A549 (cell line): ENCODE results near the gene CDH4. TPM values are rescaled to one million over a fixed set of nuclear protein-coding genes. Genes with fewer than 3 reads are reported as not detected.

Source experiments
- ATAC-seq, 2 experiments: fragments of 200-7000 bp in 1 of 2; fragments of >200 bp in 1 of 2; cut with Nextera tagmentation in 1 of 2; cut with Tn5 transposase in 1 of 2; 3 replicates each; pipeline versions ENCODE4 v1.8.0 to v1.9.1; 2018 to 2020; ENCODE audit warnings: mild to moderate bottlenecking in 1 of 2, moderate library complexity in 1 of 2
- CTCF ChIA-PET: fragments of 300-600 bp; sonication (Branson Sonifier 250); formaldehyde crosslinking; extraction: SDS; loops from one replicate; lab custom pipeline; 2021; ENCODE audit warnings: antibody characterized with exemption, inconsistent platforms; lab: Yijun Ruan, JAX
- POLR2A ChIA-PET: fragments of 350-600 bp; formaldehyde crosslinking; extraction: SDS; loops from one replicate; lab custom pipeline; 2021; ENCODE audit warnings: antibody characterized with exemption, inconsistent platforms; lab: Yijun Ruan, JAX
- DNase-seq, 2 experiments: peaks; one replicate each; pipeline versions ENCODE4 v3.0.0 to v3.0.0-alpha.2; 2011 to 2016; ENCODE audit warnings: low read depth in 1 of 2, low spot score in 1 of 2
- FAIRE-seq: peaks from 2 replicates; lab custom pipeline; 2011; peaks lifted over from hg19 to GRCh38; lab: Jason Lieb, UNC
- H3K27ac ChIP-seq, 2 experiments: fragments of >200 bp; sonication (Bioruptor Twin); formaldehyde crosslinking; 3 replicates each; pipeline ENCODE4 v1.5.1; 2016 to 2017
- H3K4me1 ChIP-seq: fragments of >200 bp; sonication (Bioruptor Twin); formaldehyde crosslinking; 3 replicates; pipeline ENCODE4 v1.6.1; 2016
- H3K4me2 ChIP-seq: fragments of >200 bp; sonication (Bioruptor Twin); formaldehyde crosslinking; 3 replicates; pipeline ENCODE4 v1.6.1; 2016
- H3K4me3 ChIP-seq: fragments of >200 bp; sonication (Bioruptor Twin); formaldehyde crosslinking; 3 replicates; pipeline ENCODE4 v1.5.1; 2016
- H3K9me3 ChIP-seq: fragments of >200 bp; sonication (Bioruptor Twin); formaldehyde crosslinking; 3 replicates; pipeline ENCODE4 v1.6.1; 2016
- CHD4 ChIP-seq: fragments of 200-600 bp; sonication (generic); IDR thresholded peaks from 2 replicates; pipeline ENCODE4 v1.6.1; 2016; ENCODE audit warnings: antibody characterized with exemption, mild to moderate bottlenecking, borderline replicate concordance
- EHF ChIP-seq: fragments of 250-450 bp; sonication (Bioruptor Pico); IDR thresholded peaks from 2 replicates; pipeline ENCODE4 v1.5.0; 2020; ENCODE audit warnings: mild to moderate bottlenecking
- EHMT2 ChIP-seq: fragments of 200-600 bp; sonication (generic); IDR thresholded peaks from 2 replicates; pipeline ENCODE4 v1.6.1; 2016; ENCODE audit warnings: antibody characterized with exemption, low read depth, mild to moderate bottlenecking, moderate library complexity
- ESRRA ChIP-seq: fragments of 150-350 bp; IDR thresholded peaks from 2 replicates; pipeline ENCODE4 v1.6.1; 2014; ENCODE audit warnings: mild to moderate bottlenecking, low read length, borderline replicate concordance
- FOSB ChIP-seq: fragments of 250-450 bp; sonication (Bioruptor Pico); IDR thresholded peaks from 2 replicates; pipeline ENCODE4 v1.5.0; 2020; ENCODE audit warnings: mild to moderate bottlenecking, moderate library complexity
- FOSL2 ChIP-seq, 2 experiments: fragments of 450-650 bp in 1 of 2; fragments of >200 bp in 1 of 2; sonication (Bioruptor Twin) in 1 of 2; formaldehyde crosslinking; IDR thresholded peaks; 2 replicates each; pipeline versions ENCODE4 v1.5.0 to v1.6.1; 2016 to 2020; ENCODE audit warnings: mild to moderate bottlenecking in 1 of 2, moderate library complexity in 1 of 2
- GATA3 ChIP-seq: IDR thresholded peaks from 2 replicates; pipeline ENCODE4 v1.6.1; 2012; ENCODE audit warnings: borderline replicate concordance
- JUN ChIP-seq, 2 experiments: fragments of >200 bp; sonication (Bioruptor Twin); formaldehyde crosslinking; IDR thresholded peaks; 2 replicates in 1 of 2; 3 replicates in 1 of 2; pipeline ENCODE4 v1.6.1; 2016 to 2017
- MAFK ChIP-seq: fragments of 450-650 bp; IDR thresholded peaks from 2 replicates; pipeline ENCODE4 v1.6.1; 2014; ENCODE audit not compliant: partially characterized antibody
- MYC ChIP-seq: IDR thresholded peaks from 2 replicates; pipeline ENCODE4 v1.6.1; 2012; ENCODE audit warnings: mild to moderate bottlenecking, inconsistent platforms, low read length, improper control_type of control experiment, borderline replicate concordance
- NPAS2 ChIP-seq: fragments of 250-450 bp; sonication (Bioruptor Pico); IDR thresholded peaks from 2 replicates; pipeline ENCODE4 v1.8.0; 2022; ENCODE audit warnings: mild to moderate bottlenecking, moderate library complexity, borderline replicate concordance
- PHF8 ChIP-seq: fragments of 200-600 bp; sonication (generic); IDR thresholded peaks from 2 replicates; pipeline ENCODE4 v1.6.1; 2016; ENCODE audit warnings: low read depth, mild to moderate bottlenecking, antibody characterized with exemption, moderate library complexity, borderline replicate concordance
- POLR2AphosphoS2 ChIP-seq: conservative IDR thresholded peaks from 2 replicates; pipeline ENCODE4 v1.6.1; 2012; ENCODE audit warnings: low read length, improper control_type of control experiment, inconsistent platforms
- RAD21 ChIP-seq, 2 experiments: fragments of >200 bp in 1 of 2; sonication (Bioruptor Twin) in 1 of 2; formaldehyde crosslinking in 1 of 2; IDR thresholded peaks in 1 of 2; conservative IDR thresholded peaks in 1 of 2; 2 replicates in 1 of 2; 3 replicates in 1 of 2; pipeline ENCODE4 v1.6.1; 2012 to 2018; ENCODE audit warnings: inconsistent platforms in 1 of 2
- RCOR1 ChIP-seq: fragments of 150-350 bp; IDR thresholded peaks from 2 replicates; pipeline ENCODE4 v1.6.1; 2014; ENCODE audit warnings: antibody characterized with exemption, low read length, low read depth
- RFX5 ChIP-seq: fragments of 450-650 bp; IDR thresholded peaks from 2 replicates; pipeline ENCODE4 v1.7.1; 2014; ENCODE audit warnings: antibody characterized with exemption, mild to moderate bottlenecking, moderate library complexity
- RNF2 ChIP-seq: fragments of 200-600 bp; sonication (generic); IDR thresholded peaks from 2 replicates; pipeline ENCODE4 v1.6.1; 2016; ENCODE audit warnings: low read depth, mild to moderate bottlenecking, antibody characterized with exemption, moderate library complexity, borderline replicate concordance
- TFCP2L1 ChIP-seq: fragments of 250-450 bp; sonication (Bioruptor Pico); IDR thresholded peaks from 2 replicates; pipeline ENCODE4 v1.5.0; 2021; ENCODE audit warnings: mild to moderate bottlenecking
- ZFP36 ChIP-seq: fragments of 450-650 bp; IDR thresholded peaks from 2 replicates; pipeline ENCODE4 v1.6.1; 2014; ENCODE audit warnings: borderline replicate concordance; ENCODE audit not compliant: partially characterized antibody
- ZNF302 ChIP-seq: fragments of 250-450 bp; sonication (Bioruptor Pico); IDR thresholded peaks from 2 replicates; pipeline ENCODE4 v1.9.0; 2021; ENCODE audit warnings: inconsistent platforms, mild to moderate bottlenecking, moderate library complexity
- WGBS: methylation state at CpG from one replicate; pipeline ENCODE4 v1.1.6; 2017; ENCODE audit errors: missing lambda C conversion rate; 5-methylcytosine and 5-hydroxymethylcytosine counted together
- polyA plus RNA-seq, 4 experiments: library from polyadenylated mRNA; depleted of rRNA in 3 of 4; stranded (reverse); fragments of >200 nt; fragmentation: RNase III in 1 of 4; extraction: RNeasy Plus Mini Kit Qiagen cat#74134 plus additional on column Dnase treatment in 1 of 4; gene quantifications; 2 replicates in 3 of 4; 3 replicates in 1 of 4; pipeline ENCODE4 v1.2.3, GENCODE V29; 2011 to 2017
- TF ChIP-seq, protein P1 (sequence below): fragments of >200 bp; sonication (Bioruptor Twin); formaldehyde crosslinking; IDR thresholded peaks from 3 replicates; pipeline ENCODE4 v1.5.1; 2016
- TF ChIP-seq, protein P2 (sequence below): fragments of 150-350 bp; IDR thresholded peaks from 2 replicates; pipeline ENCODE4 v1.6.1; 2014; ENCODE audit warnings: low read depth, mild to moderate bottlenecking, low read length
- TF ChIP-seq, protein P3 (sequence below): fragments of 250-450 bp; sonication (Bioruptor Pico); IDR thresholded peaks from 2 replicates; pipeline ENCODE4 v1.5.0; 2020; ENCODE audit warnings: low read depth, mild to moderate bottlenecking, moderate library complexity
- TF ChIP-seq, protein P4 (sequence below): IDR thresholded peaks from 2 replicates; pipeline ENCODE4 v1.6.1; 2012
- TF ChIP-seq, protein P5 (sequence below): fragments of 450-650 bp; IDR thresholded peaks from 2 replicates; pipeline ENCODE4 v1.6.1; 2014; ENCODE audit warnings: antibody characterized with exemption

CDH4 gene
- polyA plus RNA-seq, 2 of the 4 experiments (the other 2 are of a cell fraction): 3.4 to 10.3 TPM

DNA sequence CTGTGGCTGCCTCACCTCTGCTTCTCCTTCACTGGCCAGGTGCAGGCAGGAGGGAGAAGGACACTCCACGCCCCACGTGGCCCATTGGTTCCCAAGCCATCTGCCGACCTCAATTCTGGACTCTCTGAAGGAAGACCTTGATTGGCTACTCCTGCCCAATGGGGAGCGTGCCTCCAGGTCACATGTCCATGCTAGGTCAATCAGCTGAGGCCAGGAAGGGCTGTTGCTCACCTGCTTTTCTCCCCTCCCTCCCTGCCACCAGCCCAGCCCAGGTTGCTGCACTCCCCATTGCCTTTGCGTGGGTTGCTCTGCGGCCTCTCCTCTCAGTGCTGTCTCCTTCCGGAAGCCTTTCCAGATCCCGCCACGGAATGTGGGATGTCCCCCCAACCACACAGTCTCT, 21.9 kb upstream of the CDH4 start:
- Histone ChIP-seq H3K4me3 (no peak overlapping the region), H3K27ac (no peak overlapping the region), H3K4me2 (no peak overlapping the region), H3K4me1 (no peaks in the 10 kb centered on the region), H3K9me3 (no peaks in the 10 kb centered on the region; the same call in 2 of the 3 replicates)
- CTCF ChIA-PET: interaction anchor here (0.8 to 4.0 kb wide), 17 partner anchors 10 to 373 kb away, joined by 3 to 58 read pairs (median 9); no protein-coding TSS in a partner anchor
- TF ChIP-seq, protein P1, sequence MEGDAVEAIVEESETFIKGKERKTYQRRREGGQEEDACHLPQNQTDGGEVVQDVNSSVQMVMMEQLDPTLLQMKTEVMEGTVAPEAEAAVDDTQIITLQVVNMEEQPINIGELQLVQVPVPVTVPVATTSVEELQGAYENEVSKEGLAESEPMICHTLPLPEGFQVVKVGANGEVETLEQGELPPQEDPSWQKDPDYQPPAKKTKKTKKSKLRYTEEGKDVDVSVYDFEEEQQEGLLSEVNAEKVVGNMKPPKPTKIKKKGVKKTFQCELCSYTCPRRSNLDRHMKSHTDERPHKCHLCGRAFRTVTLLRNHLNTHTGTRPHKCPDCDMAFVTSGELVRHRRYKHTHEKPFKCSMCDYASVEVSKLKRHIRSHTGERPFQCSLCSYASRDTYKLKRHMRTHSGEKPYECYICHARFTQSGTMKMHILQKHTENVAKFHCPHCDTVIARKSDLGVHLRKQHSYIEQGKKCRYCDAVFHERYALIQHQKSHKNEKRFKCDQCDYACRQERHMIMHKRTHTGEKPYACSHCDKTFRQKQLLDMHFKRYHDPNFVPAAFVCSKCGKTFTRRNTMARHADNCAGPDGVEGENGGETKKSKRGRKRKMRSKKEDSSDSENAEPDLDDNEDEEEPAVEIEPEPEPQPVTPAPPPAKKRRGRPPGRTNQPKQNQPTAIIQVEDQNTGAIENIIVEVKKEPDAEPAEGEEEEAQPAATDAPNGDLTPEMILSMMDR: no peak
- TF ChIP-seq EHMT2: no peak
- no peak for TF ChIP-seq RNF2
- TF ChIP-seq ESRRA: no peak
- TF ChIP-seq JUN (IDR thresholded peaks at IDR 0.05): no peak
- TF ChIP-seq ZNF302 (CRISPR knock-in tag): no peak
- TF ChIP-seq, protein P2, sequence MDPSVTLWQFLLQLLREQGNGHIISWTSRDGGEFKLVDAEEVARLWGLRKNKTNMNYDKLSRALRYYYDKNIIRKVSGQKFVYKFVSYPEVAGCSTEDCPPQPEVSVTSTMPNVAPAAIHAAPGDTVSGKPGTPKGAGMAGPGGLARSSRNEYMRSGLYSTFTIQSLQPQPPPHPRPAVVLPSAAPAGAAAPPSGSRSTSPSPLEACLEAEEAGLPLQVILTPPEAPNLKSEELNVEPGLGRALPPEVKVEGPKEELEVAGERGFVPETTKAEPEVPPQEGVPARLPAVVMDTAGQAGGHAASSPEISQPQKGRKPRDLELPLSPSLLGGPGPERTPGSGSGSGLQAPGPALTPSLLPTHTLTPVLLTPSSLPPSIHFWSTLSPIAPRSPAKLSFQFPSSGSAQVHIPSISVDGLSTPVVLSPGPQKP: no peak
- TF ChIP-seq MYC: no peak
- no peak for TF ChIP-seq ZFP36
- TF ChIP-seq, protein P3, sequence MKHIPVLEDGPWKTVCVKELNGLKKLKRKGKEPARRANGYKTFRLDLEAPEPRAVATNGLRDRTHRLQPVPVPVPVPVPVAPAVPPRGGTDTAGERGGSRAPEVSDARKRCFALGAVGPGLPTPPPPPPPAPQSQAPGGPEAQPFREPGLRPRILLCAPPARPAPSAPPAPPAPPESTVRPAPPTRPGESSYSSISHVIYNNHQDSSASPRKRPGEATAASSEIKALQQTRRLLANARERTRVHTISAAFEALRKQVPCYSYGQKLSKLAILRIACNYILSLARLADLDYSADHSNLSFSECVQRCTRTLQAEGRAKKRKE: no peak
- no peak for TF ChIP-seq EHF (CRISPR knock-in tag)
- TF ChIP-seq RFX5: no peak
- TF ChIP-seq RCOR1: no peak
- DNase-seq (no peak), FAIRE-seq (no peak), ATAC-seq (no peak)
- POLR2A ChIA-PET: no interaction called here
- WGBS: 81% methylated on average over 9 of the region's 9 CpGs

DNA sequence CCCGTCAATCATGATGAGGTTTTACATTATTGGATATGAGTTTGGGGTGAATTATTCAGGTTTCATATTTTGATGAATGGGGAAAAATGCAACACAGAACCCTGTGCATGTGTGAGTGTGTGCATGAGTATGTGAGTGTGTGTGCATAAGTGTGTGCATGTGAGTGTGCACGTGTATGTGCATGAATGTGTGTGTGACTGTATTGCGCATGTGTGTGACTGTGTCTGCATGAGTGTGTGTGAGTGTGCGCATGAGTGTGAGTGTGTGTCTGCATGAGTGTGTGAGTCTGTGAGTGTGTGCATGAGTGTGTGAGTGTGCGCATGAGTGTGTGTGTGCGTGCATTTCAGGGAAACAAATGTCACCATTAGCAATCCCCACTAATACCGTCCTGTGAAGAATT, 18.5 kb upstream of the CDH4 start:
- ChIA-PET POLR2A (no interaction called here), CTCF (interaction anchor here (0.8 to 1.6 kb wide), 2 partner anchors 13 to 115 kb away, joined by 3 to 4 read pairs; no protein-coding TSS in a partner anchor)
- no peak for TF ChIP-seq EHF (CRISPR knock-in tag)
- TF ChIP-seq RAD21 (conservative IDR thresholded peaks at IDR 0.05 in 1 of 2, IDR thresholded peaks at IDR 0.05 in 1 of 2): no peak
- no peak for TF ChIP-seq FOSB (CRISPR knock-in tag)
- 82% methylated on average over 7 of the region's 7 CpGs for WGBS
- Histone ChIP-seq H3K9me3 (no peaks in the 10 kb centered on the region; the same call in 2 of the 3 replicates), H3K4me2 (no peak overlapping the region), H3K27ac (no peak overlapping the region), H3K4me1 (no peaks in the 10 kb centered on the region), H3K4me3 (no peak overlapping the region)
- ATAC-seq: no peak
- DNase-seq: no peak
- FAIRE-seq: no peak

DNA sequence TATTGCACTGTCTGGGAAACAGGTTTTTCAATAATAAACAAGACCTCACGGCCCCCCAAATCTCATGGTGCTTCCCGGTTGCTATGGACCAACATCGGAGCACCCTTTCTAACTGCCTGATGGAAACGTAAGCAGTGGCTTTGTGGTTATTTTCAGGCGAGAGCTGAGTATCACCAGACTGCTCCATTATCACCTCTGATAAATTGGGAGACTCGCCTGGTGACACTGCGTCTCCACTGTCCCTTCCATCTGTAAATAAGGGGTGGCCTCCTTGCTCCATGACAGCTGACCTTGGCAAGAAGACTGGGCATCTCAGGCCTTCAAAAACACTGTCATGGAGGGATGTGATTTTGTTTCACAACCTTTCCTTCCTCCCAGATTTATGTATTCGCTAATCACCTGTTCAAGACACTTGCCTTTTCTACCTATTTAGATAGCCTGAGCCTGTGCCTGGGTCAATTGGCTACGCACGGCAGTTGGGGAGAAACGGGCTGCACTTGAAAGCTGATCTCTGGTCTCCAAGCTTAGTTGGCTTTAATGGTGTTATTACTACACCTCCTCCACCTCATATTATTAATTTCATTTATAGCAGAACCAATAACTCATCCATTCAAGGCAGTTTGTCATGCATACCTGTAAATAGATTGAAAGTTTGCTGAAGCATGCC, 17.7 kb upstream of the CDH4 start:
- ChIA-PET CTCF (interaction anchor here (1.0 to 2.0 kb wide), 3 partner anchors 19 to 483 kb away, joined by 3 to 6 read pairs (median 3); no protein-coding TSS in a partner anchor), POLR2A (no interaction called here)
- WGBS: 69% methylated on average over 11 of the region's 11 CpGs
- Histone ChIP-seq H3K4me3 (no peak overlapping the region), H3K4me1 (no peaks in the 10 kb centered on the region), H3K9me3 (peaks cover 4% of the 10 kb centered on the region; the same call in 1 of the 3 replicates), H3K4me2 (no peak overlapping the region), H3K27ac (no peak overlapping the region)
- DNase-seq: no peak
- ATAC-seq: no peak
- FAIRE-seq: no peak
- TF ChIP-seq NPAS2 (CRISPR knock-in tag): no peak
- TF ChIP-seq EHF (CRISPR knock-in tag): no peak
- no peak for TF ChIP-seq PHF8
- TF ChIP-seq MAFK: no peak
- TF ChIP-seq TFCP2L1 (CRISPR knock-in tag): no peak
- TF ChIP-seq GATA3: no peak
- TF ChIP-seq ZNF302 (CRISPR knock-in tag): no peak
- TF ChIP-seq FOSL2 (IDR thresholded peaks at IDR 0.05): no peak
- no peak for TF ChIP-seq FOSL2 (CRISPR knock-in tag; IDR thresholded peaks at IDR 0.05)
- no peak for TF ChIP-seq POLR2AphosphoS2
- TF ChIP-seq, protein P3: no peak
- TF ChIP-seq CHD4: no peak
- TF ChIP-seq, protein P4, sequence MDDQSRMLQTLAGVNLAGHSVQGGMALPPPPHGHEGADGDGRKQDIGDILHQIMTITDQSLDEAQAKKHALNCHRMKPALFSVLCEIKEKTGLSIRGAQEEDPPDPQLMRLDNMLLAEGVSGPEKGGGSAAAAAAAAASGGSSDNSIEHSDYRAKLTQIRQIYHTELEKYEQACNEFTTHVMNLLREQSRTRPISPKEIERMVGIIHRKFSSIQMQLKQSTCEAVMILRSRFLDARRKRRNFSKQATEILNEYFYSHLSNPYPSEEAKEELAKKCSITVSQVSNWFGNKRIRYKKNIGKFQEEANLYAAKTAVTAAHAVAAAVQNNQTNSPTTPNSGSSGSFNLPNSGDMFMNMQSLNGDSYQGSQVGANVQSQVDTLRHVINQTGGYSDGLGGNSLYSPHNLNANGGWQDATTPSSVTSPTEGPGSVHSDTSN: no peak
- TF ChIP-seq, protein P5, sequence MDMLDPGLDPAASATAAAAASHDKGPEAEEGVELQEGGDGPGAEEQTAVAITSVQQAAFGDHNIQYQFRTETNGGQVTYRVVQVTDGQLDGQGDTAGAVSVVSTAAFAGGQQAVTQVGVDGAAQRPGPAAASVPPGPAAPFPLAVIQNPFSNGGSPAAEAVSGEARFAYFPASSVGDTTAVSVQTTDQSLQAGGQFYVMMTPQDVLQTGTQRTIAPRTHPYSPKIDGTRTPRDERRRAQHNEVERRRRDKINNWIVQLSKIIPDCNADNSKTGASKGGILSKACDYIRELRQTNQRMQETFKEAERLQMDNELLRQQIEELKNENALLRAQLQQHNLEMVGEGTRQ: no peak
- no peak for TF ChIP-seq RFX5
